Brain microvascular endothelial cell (primary cell): ENCODE results near the gene EFTUD2.

Experiments
- DNase-seq: peaks from one replicate; pipeline ENCODE4 v3.0.0-alpha.2; 2020
- H3K27ac ChIP-seq: fragments of 250-450 bp; sonication (Bioruptor Pico); 2 replicates; pipeline ENCODE4 v1.5.1; 2020; ENCODE audit warnings: mild to moderate bottlenecking, moderate library complexity
- H3K27me3 ChIP-seq: fragments of 250-450 bp; sonication (Bioruptor Pico); replicated peaks from 2 replicates; pipeline ENCODE4 v1.5.1; 2020; ENCODE audit warnings: mild to moderate bottlenecking
- H3K36me3 ChIP-seq: fragments of 250-450 bp; sonication (Bioruptor Pico); replicated peaks from 2 replicates; pipeline ENCODE4 v1.5.1; 2020; ENCODE audit warnings: mild to moderate bottlenecking
- H3K4me3 ChIP-seq: 2 replicates; pipeline ENCODE4 v1.5.1; 2011; ENCODE audit warnings: low read depth, mild to moderate bottlenecking, control low read depth, low read length, moderate library complexity
- in situ Hi-C: cut with HindIII; loops from 2 replicates; pipeline ENCODE4 v1.10.0; 2017; ENCODE audit warnings: low sequenced_read_pairs, low pct_ligation_motif_present
- TF ChIP-seq, protein P1 (sequence below): IDR thresholded peaks from 2 replicates; pipeline ENCODE4 v1.5.1; 2011; ENCODE audit warnings: low read depth, mild to moderate bottlenecking, moderate library complexity, low read length, control low read depth, inconsistent platforms; ENCODE audit errors: missing control alignments

The EFTUD2 gene

DNA sequence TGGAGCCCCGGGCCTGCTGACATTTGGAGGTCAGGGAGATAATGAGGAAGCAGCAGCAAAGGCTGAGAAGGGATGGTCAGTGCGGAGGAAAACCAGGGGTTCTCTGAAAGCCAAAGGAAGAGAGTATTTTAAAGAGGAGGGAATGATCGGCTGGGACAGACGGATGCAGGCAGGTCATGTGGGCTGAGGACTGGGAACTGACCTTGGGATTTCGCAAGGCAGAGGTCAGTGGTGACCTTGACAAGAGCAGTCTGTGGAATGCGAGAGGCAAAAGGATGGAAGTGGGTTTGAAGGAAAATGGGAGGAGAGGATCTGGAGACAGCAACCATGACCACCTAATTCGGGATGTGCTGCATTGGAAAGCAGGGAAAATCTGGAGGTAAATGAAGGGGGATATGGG, 10.2 kb downstream of the EFTUD2 start:
- TF ChIP-seq, protein P1, sequence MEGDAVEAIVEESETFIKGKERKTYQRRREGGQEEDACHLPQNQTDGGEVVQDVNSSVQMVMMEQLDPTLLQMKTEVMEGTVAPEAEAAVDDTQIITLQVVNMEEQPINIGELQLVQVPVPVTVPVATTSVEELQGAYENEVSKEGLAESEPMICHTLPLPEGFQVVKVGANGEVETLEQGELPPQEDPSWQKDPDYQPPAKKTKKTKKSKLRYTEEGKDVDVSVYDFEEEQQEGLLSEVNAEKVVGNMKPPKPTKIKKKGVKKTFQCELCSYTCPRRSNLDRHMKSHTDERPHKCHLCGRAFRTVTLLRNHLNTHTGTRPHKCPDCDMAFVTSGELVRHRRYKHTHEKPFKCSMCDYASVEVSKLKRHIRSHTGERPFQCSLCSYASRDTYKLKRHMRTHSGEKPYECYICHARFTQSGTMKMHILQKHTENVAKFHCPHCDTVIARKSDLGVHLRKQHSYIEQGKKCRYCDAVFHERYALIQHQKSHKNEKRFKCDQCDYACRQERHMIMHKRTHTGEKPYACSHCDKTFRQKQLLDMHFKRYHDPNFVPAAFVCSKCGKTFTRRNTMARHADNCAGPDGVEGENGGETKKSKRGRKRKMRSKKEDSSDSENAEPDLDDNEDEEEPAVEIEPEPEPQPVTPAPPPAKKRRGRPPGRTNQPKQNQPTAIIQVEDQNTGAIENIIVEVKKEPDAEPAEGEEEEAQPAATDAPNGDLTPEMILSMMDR: no peak
- Histone ChIP-seq H3K4me3 (no peak overlapping the region), H3K27ac (no peak overlapping the region), H3K27me3 (no peaks in the 10 kb centered on the region), H3K36me3 (peaks cover 31% of the 10 kb centered on the region)
- in situ Hi-C loops: loop anchor here (25.0 kb wide), 1 partner anchor 102 kb away; no protein-coding TSS in a partner anchor
- DNase-seq: no peak

DNA sequence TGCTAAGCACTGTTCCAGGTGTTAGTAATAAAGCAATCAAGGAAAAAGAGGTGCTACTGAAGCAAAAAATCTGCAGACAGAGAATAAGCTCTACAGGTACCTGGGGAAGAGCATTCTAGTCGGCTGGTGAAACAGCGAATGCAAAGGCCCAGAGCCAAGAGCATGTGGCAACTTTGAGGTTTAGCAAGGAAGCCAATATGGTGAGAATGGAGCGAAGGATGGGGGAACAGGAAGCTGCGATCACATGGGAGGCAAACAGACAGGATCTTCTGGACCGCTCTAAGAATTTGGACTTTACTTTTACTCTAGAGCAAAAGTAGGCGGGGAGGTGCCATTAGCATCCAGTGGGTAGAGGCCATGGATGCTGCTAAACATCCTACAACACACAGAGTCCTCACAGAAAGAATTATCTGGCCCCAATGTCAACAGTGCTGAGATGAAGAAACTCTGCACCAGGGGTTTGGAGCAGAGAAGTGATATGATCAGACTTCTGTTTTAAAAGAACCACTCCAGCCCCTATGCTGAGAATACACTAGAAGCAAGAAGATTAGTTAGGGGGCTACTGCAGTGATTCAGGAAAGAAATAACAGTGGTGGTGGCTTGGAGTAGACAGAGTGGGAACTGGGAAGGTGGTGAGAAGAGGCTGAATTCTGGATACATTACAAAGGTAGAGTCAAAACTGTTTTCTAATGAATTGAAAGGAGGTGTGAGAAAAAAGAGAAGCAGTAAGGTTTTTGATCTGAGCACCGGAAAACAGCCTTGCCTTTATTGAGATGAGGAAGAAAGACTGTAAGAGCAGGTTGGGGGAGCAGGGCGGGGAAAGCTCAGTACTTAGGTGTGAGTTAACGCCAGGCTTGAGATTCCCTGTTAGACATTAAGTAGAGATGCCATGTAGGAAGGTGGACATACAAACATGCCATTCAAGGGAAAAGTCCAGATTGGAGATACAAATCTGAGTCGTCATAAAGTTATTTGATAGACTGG, 11.0 kb downstream of the EFTUD2 start:
- Histone ChIP-seq H3K36me3 (peaks cover 36% of the 10 kb centered on the region), H3K27ac (no peak overlapping the region)
- in situ Hi-C loops: loop anchor here (25.0 kb wide), 1 partner anchor 101 kb away; no protein-coding TSS in a partner anchor

DNA sequence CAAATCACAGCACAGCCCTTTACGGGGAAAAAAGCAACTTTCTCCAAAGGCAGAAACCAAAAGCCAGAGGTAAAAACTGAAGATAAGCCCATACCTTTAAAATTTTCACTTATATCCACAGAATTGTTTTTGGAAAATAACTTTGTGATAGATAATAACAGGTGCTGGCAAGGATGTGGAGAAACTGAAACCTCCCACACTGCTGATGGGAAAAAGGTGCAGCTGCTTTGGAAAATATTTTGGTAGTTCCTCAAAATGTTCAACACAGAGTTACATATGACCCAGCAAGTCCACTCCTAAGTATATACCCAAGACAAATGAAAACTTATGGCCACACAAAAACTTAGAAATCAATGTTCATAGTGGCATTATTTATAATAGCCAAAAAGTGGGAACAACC, 12.2 kb downstream of the EFTUD2 start:
- TF ChIP-seq, protein P1: no peak
- H3K27me3 ChIP-seq: no peaks in the 10 kb centered on the region
- H3K36me3 ChIP-seq: peaks cover 43% of the 10 kb centered on the region
- in situ Hi-C loops: loop anchor here (25.0 kb wide), 1 partner anchor 100 kb away; no protein-coding TSS in a partner anchor
- DNase-seq: no peak
- no peak overlapping the region for H3K27ac ChIP-seq
- H3K4me3 ChIP-seq: no peak overlapping the region

More for the DNA sequence above, 11.0 kb downstream of the EFTUD2 start:
- TF ChIP-seq, protein P1: no peak
- Histone ChIP-seq H3K27me3 (no peaks in the 10 kb centered on the region), H3K4me3 (no peak overlapping the region)
- DNase-seq: no peak

DNA sequence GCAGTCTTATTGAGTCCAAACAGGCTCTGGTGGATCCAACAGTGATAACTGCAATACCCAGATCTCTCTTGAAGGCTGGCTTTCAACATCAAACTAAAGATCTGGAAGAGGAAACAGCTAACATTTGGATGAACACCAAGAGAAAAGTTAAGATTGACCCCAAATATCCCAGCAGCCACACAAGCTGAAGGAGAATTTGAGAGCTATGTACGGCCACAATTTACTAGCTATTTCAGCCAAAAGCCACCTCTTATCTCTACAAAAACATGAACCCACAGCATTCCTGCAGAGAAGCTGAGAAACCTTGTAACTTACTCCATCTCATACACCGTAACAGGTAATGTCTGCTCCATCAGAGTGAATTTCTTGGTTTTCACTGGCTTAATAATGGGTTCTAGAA, 14.3 kb downstream of the EFTUD2 start:
- Histone ChIP-seq H3K4me3 (no peak overlapping the region), H3K27me3 (no peaks in the 10 kb centered on the region), H3K27ac (no peak overlapping the region), H3K36me3 (peaks cover 54% of the 10 kb centered on the region)
- DNase-seq: peak; percentile 23
- TF ChIP-seq, protein P1: no peak
- in situ Hi-C loops: loop anchor here (25.0 kb wide), 1 partner anchor 98 kb away; no protein-coding TSS in a partner anchor

DNA sequence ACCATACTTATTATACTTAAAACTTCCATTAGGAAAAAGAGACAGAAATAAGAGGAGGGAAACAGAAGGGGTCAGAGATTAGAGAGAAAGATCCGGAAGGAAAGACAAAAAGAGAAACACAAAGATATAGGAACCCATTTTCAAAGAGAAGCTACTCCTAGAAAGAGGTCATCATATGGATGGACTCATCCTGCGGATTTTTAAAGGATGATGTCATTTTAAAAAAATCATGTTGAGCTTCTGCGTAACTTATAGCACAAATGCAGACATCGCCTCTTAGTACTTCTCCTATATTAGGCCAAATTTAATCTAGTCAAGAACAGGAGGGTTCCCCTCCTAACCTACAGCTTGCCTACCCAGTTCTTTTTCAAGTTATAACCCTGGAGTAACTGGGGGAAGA, 18.1 kb downstream of the EFTUD2 start:
- no peak for DNase-seq
- TF ChIP-seq, protein P1: no peak
- Histone ChIP-seq H3K4me3 (no peak overlapping the region), H3K27ac (no peak overlapping the region), H3K36me3 (peaks cover 75% of the 10 kb centered on the region), H3K27me3 (no peaks in the 10 kb centered on the region)
- in situ Hi-C loops: loop anchor here (25.0 kb wide), 1 partner anchor 94 kb away; no protein-coding TSS in a partner anchor
